Stimulated activated naive B cell treated with anti-CD40 and anti-IgM and Interleukin-4, amounts not matched to agents 10 μg/mL and 1 μg/mL and 100 μg/mL, for 72 hours (primary cell): Measurements from ENCODE around the gene SLCO3A1.

Source experiments
- ATAC-seq, 2 donors: fragments of 150-1000 bp; cut with Tn5 transposase; replicated peaks; 2 replicates each; pipeline ENCODE4 v1.10.0; 2021; ENCODE audit warnings: moderate library complexity in 1 of 2
- DNase-seq: peaks from one replicate; pipeline ENCODE4 v3.0.0; 2021
- H3K27ac Mint-ChIP-seq: one replicate; pipeline ENCODE4 v1.8.0; 2022; ENCODE audit warnings: mild to moderate bottlenecking, mixed read lengths
- H3K27me3 Mint-ChIP-seq, 2 donors: one replicate each; pipeline ENCODE4 v1.8.0; 2022; ENCODE audit warnings: mixed read lengths in 2 of 2
- H3K36me3 Mint-ChIP-seq, 2 donors: one replicate each; pipeline ENCODE4 v1.8.0; 2022; ENCODE audit warnings: mixed read lengths in 2 of 2, mild to moderate bottlenecking in 1 of 2
- H3K4me1 Mint-ChIP-seq, 2 donors: one replicate each; pipeline ENCODE4 v1.8.0; 2022; ENCODE audit warnings: mixed read lengths in 2 of 2, mild to moderate bottlenecking in 1 of 2
- H3K4me3 Mint-ChIP-seq, 2 donors: one replicate each; pipeline ENCODE4 v1.8.0; 2022; ENCODE audit warnings: mild to moderate bottlenecking in 2 of 2, mixed read lengths in 2 of 2, moderate library complexity in 1 of 2
- H3K9me3 Mint-ChIP-seq, 2 donors: one replicate each; pipeline ENCODE4 v1.8.0; 2022; ENCODE audit warnings: mixed read lengths in 2 of 2, mild to moderate bottlenecking in 1 of 2

SLCO3A1 gene

GRCh38 chr15:91852741-91853510 is 582 bp upstream of the SLCO3A1 start:
- H3K4me1 Mint-ChIP-seq: peaks cover 31 to 56% of the 10 kb centered on the region in 2 donors
- DNase-seq (peak; percentile 38), ATAC-seq (peak; percentile 59 to 62)
- H3K4me3 Mint-ChIP-seq: peak overlapping the region; percentile 79 to 83
- peaks cover 42 to 66% of the 10 kb centered on the region in 2 donors for H3K27me3 Mint-ChIP-seq
- H3K9me3 Mint-ChIP-seq: peaks cover 0 to 1% of the 10 kb centered on the region in 2 donors
- peaks cover 2 to 10% of the 10 kb centered on the region in 2 donors for H3K36me3 Mint-ChIP-seq
- H3K27ac Mint-ChIP-seq: peak overlapping the region; percentile 84

GRCh38 chr15:91853948-91854638 is 585 bp downstream of the SLCO3A1 start:
- DNase-seq: peak; percentile 14
- Mint-ChIP-seq H3K36me3 (peaks cover 2 to 10% of the 10 kb centered on the region in 2 donors), H3K4me1 (peaks cover 34 to 62% of the 10 kb centered on the region in 2 donors), H3K4me3 (peak overlapping the region; percentile 79 to 83), H3K9me3 (peaks cover 0 to 1% of the 10 kb centered on the region in 2 donors), H3K27ac (peak overlapping the region; percentile 66), H3K27me3 (peaks cover 36 to 55% of the 10 kb centered on the region in 2 donors)
- ATAC-seq: peak; percentile 33 to 36

- peak; percentile 57 for DNase-seq
- Mint-ChIP-seq H3K4me1 (peaks cover 34 to 59% of the 10 kb centered on the region in 2 donors), H3K9me3 (peaks cover 0 to 1% of the 10 kb centered on the region in 2 donors), H3K27ac (peak overlapping the region; percentile 66), H3K36me3 (peaks cover 2 to 9% of the 10 kb centered on the region in 2 donors), H3K27me3 (peaks cover 31 to 50% of the 10 kb centered on the region in 2 donors), H3K4me3 (peak overlapping the region; percentile 71 to 83)
- peak; percentile 56 to 58 for ATAC-seq
Observed at GRCh38 chr15:91854639-91854990, 1.1 kb downstream of the SLCO3A1 start.

DNA sequence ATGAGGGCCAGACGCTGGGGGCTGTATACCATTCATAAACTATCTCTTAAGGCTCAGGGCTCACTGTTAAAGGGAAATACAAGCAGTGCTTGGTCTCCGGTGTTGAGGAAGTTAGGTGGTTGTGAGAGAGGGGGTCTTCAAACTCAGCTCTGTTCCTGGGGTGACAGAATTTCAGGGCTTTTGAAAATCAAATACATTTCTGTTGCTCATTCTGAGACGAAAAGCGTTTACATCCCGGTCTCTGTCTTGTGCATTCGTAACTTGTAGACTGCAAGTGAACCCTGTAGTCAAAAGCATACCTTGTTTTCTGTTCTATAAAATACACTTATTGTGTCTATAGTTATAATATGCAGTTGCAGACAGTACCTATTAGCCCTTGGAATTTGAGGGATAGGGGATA is 1.7 kb downstream of the SLCO3A1 start:
- Mint-ChIP-seq H3K9me3 (peaks cover 0 to 1% of the 10 kb centered on the region in 2 donors), H3K36me3 (peaks cover 2 to 5% of the 10 kb centered on the region in 2 donors), H3K4me1 (peaks cover 32 to 55% of the 10 kb centered on the region in 2 donors), H3K27me3 (peaks cover 30 to 50% of the 10 kb centered on the region in 2 donors), H3K4me3 (peak overlapping the region in 1 of 2 donors; percentile 83), H3K27ac (peak overlapping the region; percentile 66)
- ATAC-seq: no peak
- no peak for DNase-seq

DNA sequence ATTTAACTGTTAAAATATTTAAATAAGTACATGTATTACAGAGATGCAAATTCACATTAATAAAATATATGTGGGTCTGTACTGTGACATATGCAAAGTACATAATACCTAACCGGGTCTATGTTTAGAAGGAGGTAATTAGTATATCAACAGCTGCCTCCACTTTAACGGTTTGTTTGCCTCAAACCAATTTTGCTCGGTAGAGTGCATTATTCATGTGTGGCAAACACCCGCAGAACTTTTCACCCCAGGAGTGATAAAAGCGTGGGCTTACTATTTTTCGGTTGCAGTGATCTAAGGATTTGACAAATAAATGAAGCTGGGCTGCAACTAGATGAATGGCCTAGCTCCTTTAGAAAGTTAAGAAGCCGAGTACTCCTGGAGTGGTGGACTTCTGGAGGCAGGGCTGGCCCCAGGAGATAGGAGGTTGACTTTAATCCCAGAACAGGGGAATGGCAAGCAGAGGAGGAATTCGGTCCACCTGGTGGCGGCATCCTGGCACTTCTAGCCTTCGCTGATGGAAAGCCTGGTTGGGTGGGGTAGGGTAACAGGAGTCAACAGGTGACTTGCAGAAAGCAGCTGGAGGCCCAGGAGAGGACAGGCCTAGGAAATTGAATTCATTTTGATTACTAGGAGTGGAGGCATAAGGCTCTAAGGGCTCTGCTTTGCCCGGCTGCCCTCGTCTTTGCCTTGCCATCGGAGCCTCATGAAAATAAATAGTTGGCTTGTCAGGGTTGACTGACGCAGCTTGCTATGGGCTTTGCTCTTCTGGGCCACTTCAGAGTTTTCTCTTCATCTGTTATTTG is 2.4 kb downstream of the SLCO3A1 start:
- no peak for DNase-seq
- Mint-ChIP-seq H3K27me3 (peaks cover 25 to 46% of the 10 kb centered on the region in 2 donors), H3K27ac (peak overlapping the region; percentile 25), H3K9me3 (peaks cover 0 to 1% of the 10 kb centered on the region in 2 donors), H3K4me1 (peaks cover 32 to 59% of the 10 kb centered on the region in 2 donors), H3K4me3 (no peak overlapping the region), H3K36me3 (peaks cover 2 to 5% of the 10 kb centered on the region in 2 donors)
- ATAC-seq: no peak

DNA sequence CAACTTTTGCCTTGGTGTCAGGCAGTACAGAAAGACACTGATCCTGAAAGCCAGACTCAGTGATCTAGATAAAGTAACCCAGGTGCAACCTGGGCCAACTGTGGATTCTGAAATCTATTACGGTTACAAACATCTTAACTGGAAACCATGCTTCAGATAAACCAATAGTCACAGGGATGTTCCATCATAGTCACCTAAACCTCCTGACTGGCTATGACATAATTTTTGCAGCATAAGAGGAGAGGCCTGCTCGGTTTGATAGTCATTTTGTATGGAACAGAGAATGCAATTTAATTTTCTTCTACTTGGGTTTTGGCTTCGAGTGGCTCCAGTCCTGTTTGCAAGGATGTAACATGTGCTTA is 3.7 kb downstream of the SLCO3A1 start:
- peaks cover 33 to 60% of the 10 kb centered on the region in 2 donors for H3K4me1 Mint-ChIP-seq
- no peak for DNase-seq
- peak overlapping the region; percentile 57 for H3K27ac Mint-ChIP-seq
- peaks cover 2 to 5% of the 10 kb centered on the region in 2 donors for H3K36me3 Mint-ChIP-seq
- peaks cover 15 to 32% of the 10 kb centered on the region in 2 donors for H3K27me3 Mint-ChIP-seq
- peaks cover 0 to 1% of the 10 kb centered on the region in 2 donors for H3K9me3 Mint-ChIP-seq
- ATAC-seq: no peak
- peak overlapping the region in 1 of 2 donors; percentile 14 for H3K4me3 Mint-ChIP-seq

GRCh38 chr15:91857772-91858171 is 4.3 kb downstream of the SLCO3A1 start:
- Mint-ChIP-seq H3K4me3 (no peak overlapping the region), H3K27ac (peak overlapping the region; percentile 57), H3K36me3 (peaks cover 2 to 5% of the 10 kb centered on the region in 2 donors), H3K27me3 (peaks cover 11 to 28% of the 10 kb centered on the region in 2 donors), H3K9me3 (peaks cover 0 to 1% of the 10 kb centered on the region in 2 donors), H3K4me1 (peaks cover 30 to 55% of the 10 kb centered on the region in 2 donors)
- DNase-seq (no peak), ATAC-seq (peak; percentile 58 to 67)

- DNase-seq: no peak
- H3K27me3 Mint-ChIP-seq: peaks cover 20 to 29% of the 10 kb centered on the region in 2 donors
- H3K4me3 Mint-ChIP-seq: no peak overlapping the region
- peaks cover 28 to 50% of the 10 kb centered on the region in 2 donors for H3K4me1 Mint-ChIP-seq
- H3K36me3 Mint-ChIP-seq: peaks cover 0 to 2% of the 10 kb centered on the region in 2 donors
- ATAC-seq: no peak
- no peak overlapping the region for H3K27ac Mint-ChIP-seq
- H3K9me3 Mint-ChIP-seq: peaks cover 0 to 1% of the 10 kb centered on the region in 2 donors
Observed at GRCh38 chr15:91860498-91860897, 7.0 kb downstream of the SLCO3A1 start.

DNA sequence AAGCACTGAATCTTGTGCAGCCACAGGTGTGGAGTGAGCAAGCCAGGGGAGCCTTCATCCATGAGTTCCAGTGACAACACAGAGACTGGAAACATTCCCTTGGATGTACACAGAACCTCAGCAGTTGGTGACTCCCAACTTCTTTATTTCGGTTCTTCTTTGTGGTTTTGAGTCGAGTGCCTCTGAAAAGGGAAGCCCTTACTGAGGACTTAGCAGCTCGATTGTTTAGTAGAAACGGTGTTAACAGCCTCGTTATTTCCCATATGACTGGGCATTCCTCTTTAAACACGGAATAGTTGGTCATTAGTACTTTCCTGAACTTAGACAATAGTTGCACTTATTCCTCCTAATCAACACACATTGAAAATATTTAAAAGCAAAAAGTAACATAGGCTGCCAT is 7.7 kb downstream of the SLCO3A1 start:
- peaks cover 25 to 44% of the 10 kb centered on the region in 2 donors for H3K4me1 Mint-ChIP-seq
- H3K27me3 Mint-ChIP-seq: peaks cover 25 to 27% of the 10 kb centered on the region in 2 donors
- ATAC-seq (peak; percentile 68 to 72), DNase-seq (peak; percentile 17)
- no peaks in the 10 kb centered on the region for H3K36me3 Mint-ChIP-seq
- H3K27ac Mint-ChIP-seq: no peak overlapping the region
- H3K4me3 Mint-ChIP-seq: no peak overlapping the region
- H3K9me3 Mint-ChIP-seq: peaks cover 0 to 1% of the 10 kb centered on the region in 2 donors

DNA sequence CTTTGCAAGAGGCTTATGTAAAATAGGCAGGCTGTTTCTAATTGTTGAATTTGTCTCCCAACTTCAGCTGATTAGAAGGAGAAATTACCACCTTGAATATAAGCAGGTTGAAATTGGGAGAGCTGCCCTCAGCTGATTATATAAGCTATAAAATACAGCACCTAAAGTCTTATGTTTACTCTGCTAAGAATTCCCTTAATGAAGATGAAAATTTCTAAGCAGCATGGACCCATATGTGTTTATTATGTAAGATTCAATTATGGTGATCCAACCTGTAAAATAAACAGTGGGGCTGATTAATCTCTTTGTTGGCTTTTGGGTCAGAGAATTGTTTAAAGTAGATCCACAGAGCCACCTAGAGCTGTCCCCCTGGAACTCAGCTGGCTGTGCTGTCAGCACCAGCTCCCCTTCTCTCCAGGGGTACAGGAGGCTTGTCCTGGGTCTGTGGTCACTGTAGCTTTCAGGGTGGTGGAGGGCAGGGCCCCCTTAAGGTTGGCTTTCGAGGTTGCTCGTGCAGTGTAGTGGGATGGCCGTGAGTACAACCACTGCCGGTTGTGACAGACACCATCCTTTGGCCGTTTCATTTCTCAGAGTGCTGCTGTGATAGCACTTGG is 9.5 kb downstream of the SLCO3A1 start:
- ATAC-seq (no peak), DNase-seq (no peak)
- Mint-ChIP-seq H3K4me3 (no peak overlapping the region), H3K9me3 (no peaks in the 10 kb centered on the region), H3K4me1 (peaks cover 15 to 26% of the 10 kb centered on the region in 2 donors), H3K27ac (no peak overlapping the region), H3K36me3 (no peaks in the 10 kb centered on the region), H3K27me3 (peaks cover 34 to 35% of the 10 kb centered on the region in 2 donors)

DNA sequence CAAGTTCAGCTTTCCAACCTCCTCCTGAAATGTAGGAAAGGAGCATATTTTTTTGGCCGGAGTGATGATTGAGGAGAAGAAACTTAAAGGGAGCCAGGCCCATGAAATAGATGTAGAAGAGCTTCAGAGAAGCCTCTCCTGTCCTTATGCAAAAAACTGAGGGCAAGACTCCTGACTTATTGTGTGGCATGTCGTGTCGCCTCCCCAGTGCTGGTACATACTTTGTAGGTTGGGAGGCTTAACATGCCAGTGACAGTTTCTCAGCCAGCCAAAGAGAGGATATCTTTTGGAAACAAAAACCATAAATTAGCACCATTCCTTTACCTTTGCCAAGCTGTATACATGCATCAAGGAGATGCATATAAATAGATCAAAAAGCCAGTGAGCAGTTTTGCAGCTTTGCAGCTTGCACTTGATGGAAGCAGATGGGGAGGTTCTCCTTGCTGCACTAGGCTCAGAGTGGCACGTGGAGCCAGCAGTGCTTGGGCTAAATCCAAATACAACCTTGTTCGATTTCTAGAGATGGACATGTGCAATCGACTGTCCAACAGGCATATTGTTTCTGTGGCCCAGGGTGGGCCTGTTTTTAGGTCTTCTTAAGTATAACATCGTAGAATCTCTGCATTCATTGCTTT is 10.2 kb downstream of the SLCO3A1 start:
- Mint-ChIP-seq H3K4me3 (no peak overlapping the region), H3K27me3 (peaks cover 34 to 35% of the 10 kb centered on the region in 2 donors), H3K9me3 (no peaks in the 10 kb centered on the region), H3K4me1 (peaks cover 13 to 21% of the 10 kb centered on the region in 2 donors), H3K36me3 (no peaks in the 10 kb centered on the region), H3K27ac (no peak overlapping the region)
- ATAC-seq (no peak), DNase-seq (no peak)

DNA sequence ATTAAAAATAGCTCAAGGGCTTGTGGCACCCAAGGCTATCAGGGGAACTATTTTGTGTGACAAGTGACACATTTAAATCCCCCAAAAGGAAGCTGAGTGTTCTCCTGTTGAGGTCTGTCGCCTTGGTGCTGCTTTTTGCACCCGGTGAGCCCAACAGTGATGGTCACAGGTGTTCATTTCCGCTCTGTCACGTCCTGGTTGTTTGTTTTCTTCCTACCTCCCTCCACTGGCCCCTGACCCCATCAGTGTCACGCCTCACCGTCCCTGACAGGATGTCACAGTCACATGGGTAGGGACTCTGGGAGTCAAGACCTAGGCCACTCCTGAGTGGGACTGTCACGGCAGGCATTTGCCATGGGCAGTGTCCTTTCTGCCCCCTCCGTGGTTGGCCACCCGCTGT is 11.2 kb downstream of the SLCO3A1 start:
- Mint-ChIP-seq H3K27ac (no peak overlapping the region), H3K4me1 (peaks cover 13 to 20% of the 10 kb centered on the region in 2 donors), H3K27me3 (peaks cover 37% of the 10 kb centered on the region in 2 donors), H3K36me3 (no peaks in the 10 kb centered on the region), H3K4me3 (no peak overlapping the region), H3K9me3 (no peaks in the 10 kb centered on the region)
- DNase-seq: no peak
- ATAC-seq: peak in 1 of 2 donors; percentile 42

DNA sequence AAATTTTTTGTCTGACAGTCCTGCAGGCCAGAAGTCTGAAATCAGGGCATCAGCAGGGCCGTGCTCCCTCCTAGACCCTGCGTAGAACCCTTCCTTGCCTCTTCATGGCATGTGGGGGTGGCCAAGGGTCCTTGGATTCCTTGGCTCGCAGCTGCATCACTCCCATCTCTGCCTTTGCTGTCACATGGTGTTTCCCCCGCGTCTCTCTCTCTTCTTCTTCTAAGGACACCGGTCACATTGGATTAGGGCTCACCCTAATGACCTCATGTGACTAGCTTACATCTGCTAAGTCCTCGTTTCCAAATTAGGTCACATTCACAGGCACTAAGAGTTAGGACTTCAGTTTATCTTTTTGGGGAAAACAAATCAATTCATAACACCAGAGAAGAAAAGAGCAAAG is 12.0 kb downstream of the SLCO3A1 start:
- no peak overlapping the region for H3K4me3 Mint-ChIP-seq
- peaks cover 13 to 20% of the 10 kb centered on the region in 2 donors for H3K4me1 Mint-ChIP-seq
- H3K27me3 Mint-ChIP-seq: peaks cover 37 to 38% of the 10 kb centered on the region in 2 donors
- ATAC-seq (no peak), DNase-seq (no peak)
- H3K27ac Mint-ChIP-seq: no peak overlapping the region
- H3K9me3 Mint-ChIP-seq: peaks cover 0 to under 1% of the 10 kb centered on the region in 2 donors
- H3K36me3 Mint-ChIP-seq: no peaks in the 10 kb centered on the region
